NCI-H1436 (cell line): Measurements from ENCODE around the gene SSTR3.

Experiments used
- DNase-seq: peaks from one replicate; lab custom pipeline; 2025; lab: John Stamatoyannopoulos, UW

SSTR3 gene

GRCh38 chr22:37196539-37197450 is 15.5 kb downstream of the SSTR3 start:
- no peak for DNase-seq

DNA sequence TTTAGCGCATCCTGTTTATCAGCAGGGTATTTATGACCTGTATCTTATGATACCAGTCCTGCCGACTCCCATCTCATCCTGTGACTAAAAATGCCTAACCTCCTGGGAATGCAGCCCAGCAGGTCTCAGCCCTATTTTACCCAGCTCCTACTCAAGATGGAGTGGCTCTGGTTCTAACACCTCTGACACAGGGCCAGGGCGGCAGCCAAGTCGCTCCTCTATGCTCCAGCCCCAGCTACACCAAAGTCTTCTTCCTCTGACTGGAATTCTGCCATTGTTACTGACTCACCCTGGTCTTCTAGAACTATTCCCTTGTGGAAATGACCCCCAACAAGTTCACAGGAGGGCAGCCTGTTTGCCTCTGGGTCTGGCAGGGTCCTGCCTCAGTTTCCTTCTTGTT is 16.4 kb downstream of the SSTR3 start:
- no peak for DNase-seq

- DNase-seq: no peak
Observed at GRCh38 chr22:37194750-37195149, 17.5 kb downstream of the SSTR3 start.

GRCh38 chr22:37193629-37194191 is 18.6 kb downstream of the SSTR3 start:
- no peak for DNase-seq

GRCh38 chr22:37192741-37193140 is 19.5 kb downstream of the SSTR3 start:
- no peak for DNase-seq

GRCh38 chr22:37192204-37192603 is 20.1 kb downstream of the SSTR3 start:
- DNase-seq: no peak

- DNase-seq: no peak
Observed at GRCh38 chr22:37190262-37190780, 22.0 kb downstream of the SSTR3 start.

DNA sequence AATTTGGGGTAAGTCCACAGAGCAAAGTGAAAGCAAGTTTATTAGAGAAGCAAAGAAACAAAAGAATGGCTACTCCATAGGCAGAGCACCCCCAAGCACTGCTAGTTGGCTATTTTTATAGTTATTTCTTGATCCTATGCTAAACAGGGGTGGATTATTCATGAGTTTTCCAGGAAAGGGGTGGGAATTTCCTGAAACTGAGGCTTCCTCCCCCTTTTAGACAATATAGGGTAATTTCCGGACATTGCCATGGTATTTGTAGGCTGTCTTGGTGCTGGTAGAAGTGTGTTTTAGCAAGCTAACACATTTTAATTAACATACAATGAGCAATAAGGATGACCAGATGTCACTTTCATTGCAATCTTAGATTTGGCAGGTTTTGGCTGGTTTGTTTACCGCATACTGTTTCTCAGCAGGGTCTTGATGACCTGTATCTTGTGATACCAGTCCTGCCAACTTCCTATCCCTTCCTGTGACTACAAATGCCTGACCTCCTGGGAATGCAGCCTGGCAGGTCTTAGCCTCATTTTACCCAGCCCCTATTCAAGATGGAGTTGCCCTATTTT is 23.3 kb downstream of the SSTR3 start:
- no peak for DNase-seq

DNA sequence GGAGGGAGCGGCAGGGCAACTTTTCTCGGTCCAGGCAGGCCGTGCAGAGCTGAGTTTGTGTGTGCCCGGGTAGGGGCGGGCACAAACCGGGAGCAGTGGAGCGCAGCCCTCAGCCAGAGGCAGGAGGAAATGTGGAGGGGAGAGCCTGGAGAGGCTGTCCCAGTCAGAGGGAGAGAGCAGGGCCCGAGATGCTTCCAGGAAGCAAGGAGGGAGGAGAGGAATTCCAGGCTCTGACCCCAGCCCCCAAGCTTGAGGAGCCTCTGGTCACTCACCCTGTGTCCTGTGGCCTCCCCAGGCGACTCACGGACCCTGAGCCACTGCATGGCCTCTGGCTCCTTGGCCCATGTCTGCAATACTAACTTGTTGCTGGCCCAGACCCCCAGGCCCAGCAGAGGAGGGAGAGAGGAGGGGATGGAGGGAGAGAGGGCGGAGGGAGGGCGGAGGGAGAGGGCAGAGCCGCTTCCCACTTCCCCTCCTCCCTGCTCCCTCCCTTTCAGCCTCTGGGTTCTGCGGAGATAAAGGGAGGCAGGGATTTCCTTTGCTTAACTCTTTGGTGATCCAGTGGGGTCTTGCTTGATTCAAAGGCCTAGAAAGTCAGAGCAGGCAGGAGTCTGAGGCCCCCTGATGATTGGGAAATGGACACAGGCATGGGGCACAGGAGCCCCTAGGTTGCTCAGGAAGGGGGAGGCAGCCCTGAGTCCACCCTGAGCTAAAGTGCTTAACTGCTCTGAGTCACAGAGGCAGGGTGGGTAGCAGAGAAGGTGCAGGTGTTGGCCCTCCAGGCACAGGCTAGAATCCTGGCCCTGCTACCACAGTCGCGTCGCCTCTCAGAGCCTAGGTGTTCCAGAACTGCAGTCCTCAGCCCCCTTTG is 24.2 kb downstream of the SSTR3 start, which contains the start of gene C1QTNF6:
Gene C1QTNF6 (minus strand): TSS at position 357 of the 871 bp plus-strand sequence. CDS start 34 bp downstream, at position 323.
- DNase-seq: no peak

GRCh38 chr22:37187552-37187890 is 24.8 kb downstream of the SSTR3 start:
- DNase-seq: no peak

DNA sequence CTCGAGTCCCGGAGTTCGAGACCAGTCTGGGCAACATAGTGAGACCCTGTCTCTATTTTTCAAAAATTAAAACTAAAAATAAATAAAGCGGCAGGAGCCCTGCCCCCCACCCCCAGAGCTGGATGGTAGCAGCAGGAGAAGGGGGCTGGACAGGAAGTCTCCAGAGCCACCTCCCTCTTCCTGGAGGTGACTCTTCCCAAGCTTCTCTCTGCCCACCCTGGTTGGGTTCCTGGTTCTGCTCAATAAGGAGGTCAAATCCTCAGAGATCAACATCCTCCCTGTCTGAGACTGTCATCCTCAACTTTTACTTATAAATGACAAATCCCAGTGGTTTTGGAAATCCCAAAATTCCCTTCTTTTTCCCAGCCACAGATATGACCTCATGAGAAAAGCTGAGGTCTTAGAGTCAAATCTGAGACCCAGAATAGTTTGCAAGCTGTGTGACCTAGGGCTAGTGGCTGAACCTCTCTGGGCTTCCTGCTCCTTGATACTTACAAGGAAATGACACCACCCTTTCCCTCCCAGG is 25.2 kb downstream of the SSTR3 start:
- DNase-seq: no peak

- DNase-seq: no peak
Observed at GRCh38 chr22:37186228-37186996, 25.9 kb downstream of the SSTR3 start.

DNA sequence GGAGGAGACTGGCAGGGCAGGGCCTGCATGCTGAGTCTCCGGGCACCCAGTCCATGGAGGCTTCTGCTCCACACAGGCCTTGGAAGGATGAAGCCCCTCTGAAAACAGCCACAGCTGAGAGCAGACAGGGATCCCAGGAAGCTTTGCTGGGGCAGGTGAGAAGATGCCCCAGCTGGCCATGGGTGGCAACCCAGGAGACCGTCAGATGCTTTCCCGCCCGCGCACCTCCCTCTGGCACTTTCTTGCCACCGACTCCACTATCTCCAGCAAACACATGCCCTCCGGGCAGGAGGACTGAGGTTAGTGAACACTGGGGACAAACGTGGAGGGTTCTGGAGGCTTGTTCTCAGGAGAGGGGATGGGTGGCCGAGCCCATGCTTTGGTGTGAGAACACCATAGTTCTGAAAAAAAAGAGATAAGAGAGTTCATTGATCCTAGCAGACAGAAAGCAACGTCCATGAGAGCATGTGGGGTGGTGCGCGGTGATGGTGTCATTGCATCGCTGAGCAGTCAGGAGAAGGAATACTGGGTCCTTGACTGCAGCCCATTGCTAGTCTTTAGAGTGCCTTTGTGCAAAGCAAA is 26.5 kb downstream of the SSTR3 start:
- no peak for DNase-seq

- DNase-seq: no peak
Observed at GRCh38 chr22:37184816-37185541, 27.3 kb downstream of the SSTR3 start.

DNA sequence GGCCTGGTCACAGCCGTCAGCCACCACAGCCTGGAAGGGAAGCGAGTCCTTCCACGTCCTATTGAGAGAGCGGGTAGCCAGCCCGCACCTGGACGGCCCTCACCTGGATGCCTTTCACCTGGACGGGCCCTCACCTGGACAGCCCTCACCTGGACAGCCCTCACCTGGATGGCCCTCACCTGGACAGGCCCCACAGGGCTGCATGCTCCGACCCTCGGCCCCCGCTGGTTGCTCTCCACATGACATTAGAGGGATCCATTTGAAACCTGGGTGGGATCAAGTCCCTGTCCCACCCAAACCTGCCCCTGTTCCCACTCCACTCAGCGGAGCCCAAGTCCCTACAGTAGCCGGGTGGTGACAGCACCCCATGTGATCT is 27.9 kb downstream of the SSTR3 start:
- DNase-seq: no peak

DNA sequence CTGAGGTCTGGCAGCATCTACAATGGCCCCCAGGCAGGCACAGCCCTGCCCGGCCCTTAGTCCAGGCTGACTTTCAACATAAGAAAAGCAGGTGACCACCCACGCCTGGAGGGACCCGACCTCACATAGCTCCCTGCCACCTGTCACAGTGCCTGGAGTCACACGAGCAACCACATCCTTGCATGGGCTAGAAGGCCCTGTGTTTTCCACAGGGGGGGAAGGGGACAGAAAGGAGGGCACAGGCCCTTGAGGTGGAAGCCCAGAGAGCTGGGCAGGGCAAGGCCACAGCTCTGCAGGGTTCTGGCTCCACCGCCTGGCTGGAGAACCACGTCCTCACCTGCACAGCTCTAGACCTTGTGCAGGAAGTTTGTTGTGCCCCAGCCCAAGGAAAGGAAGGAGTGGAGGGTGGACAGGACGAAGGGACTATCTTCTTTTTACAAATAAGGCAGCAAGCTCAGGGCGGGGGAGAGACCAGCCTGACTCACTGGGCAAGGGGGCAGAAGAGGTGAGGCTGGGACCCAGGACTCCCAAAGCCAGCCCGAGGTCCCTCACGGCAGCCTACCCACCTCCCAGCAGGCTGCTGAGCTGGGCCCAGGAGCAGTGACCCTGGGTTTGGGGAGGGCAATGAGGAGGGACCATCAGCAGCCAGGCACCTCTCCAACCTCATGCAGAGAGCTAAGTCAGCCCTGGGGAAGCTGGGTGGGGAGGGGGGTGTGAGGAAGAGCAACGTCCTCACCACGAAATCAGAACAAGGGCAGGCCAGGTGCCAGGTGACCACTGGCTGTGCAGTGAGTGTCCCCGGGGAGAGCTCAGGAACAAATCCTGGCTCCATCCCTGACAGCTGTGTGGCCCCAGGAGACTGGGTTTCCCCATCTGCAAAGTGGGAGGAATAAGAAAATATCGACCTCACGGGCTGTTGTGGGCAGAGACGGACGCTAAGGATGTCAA is 28.6 kb downstream of the SSTR3 start:
- DNase-seq: no peak

DNA sequence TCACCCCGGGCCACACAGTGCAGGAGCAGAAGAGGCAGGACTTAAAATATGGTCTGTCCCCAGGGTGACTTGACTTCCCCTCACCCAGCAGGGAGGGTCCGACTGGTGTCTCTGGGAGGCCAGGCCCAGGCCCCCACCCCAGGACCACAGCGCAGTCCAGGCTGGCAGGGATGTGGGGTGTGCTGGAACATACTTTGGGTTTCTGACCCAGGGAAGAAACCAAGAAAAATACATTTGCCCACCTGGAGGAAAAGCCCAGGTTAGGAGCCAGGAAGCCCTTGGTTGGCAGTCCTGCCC is 29.4 kb downstream of the SSTR3 start:
- no peak for DNase-seq

DNA sequence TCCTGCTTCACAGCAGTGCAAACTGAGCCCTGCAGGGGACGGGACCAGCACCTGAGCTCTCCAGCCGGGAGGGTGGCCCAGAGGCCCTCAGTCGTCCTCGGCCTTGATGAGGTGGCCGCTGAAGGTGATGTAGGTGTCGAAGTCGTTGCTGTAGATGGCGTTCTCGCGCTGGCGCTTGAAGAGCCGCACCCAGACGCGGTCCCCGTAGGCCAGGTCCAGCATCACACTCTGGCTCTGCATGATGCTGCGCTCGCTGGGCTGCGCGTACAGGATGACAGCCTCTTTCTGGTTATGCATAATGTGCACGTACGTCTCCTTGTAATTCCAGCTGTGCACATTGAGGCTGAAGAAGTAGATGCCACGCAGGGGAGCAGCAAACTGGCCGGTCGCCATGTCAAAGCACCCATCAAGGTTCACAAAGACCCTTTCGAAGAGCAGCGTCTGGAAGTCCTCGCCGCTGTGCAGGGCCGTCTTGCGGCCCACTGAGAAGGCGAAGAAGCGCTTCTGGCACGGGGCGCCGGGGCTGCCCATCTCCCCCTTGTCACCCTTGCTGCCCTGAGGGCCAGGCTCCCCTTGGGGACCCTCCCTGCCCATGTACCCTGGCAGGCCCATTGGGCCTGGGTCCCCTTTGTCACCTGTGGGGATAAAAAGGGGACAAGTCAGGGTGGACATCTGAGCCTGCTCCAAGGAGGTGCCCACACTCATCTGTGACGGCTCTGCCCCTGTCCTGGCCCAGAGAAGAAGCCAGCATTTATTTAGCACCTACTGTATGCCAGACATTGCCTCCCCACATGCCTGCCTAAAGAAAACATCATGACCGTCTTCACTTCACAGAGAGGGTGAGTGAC is 30.0 kb downstream of the SSTR3 start:
- no peak for DNase-seq
